ENCODE results near the gene RPL7L1. TPM values are rescaled to one million over a fixed set of nuclear protein-coding genes. Genes with fewer than 3 reads are reported as not detected.
A peak's percentile ranks its signal among the peaks of the same experiment; 100 is the strongest.

Gene RPL7L1
- total RNA-seq, 2 experiments from 2014 or later, result 71.4 to 74.2 TPM

DNA sequence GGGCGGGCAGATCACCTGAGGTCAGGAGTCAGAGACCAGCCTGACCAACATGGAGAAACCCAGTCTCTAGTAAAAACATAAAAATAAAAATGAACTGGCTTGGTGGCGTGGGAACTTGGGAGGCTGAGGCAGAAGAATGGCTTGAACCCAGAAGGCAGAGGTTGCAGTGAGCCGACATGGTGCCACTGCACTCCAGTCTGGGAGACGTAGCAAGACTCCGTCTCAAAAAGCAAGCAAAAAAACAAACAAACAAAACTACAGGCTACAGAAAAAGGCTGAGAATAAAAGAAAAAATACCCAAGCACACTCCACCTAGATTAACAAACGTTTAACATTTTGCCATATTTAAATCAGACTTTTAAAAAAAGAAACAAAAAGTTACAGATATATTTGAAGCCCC lies 42.4 kb downstream of the RPL7L1 start:
- Mint-ChIP-seq H3K9me3 (no peaks in the 10 kb centered on the region), H3K36me3 (ENCODE audit: low read depth) (no peaks in the 10 kb centered on the region), H3K4me1 (no peaks in the 10 kb centered on the region), H3K27ac (no peak overlapping the region), H3K27me3 (peaks cover 2% of the 10 kb centered on the region), H3K4me3 (no peak overlapping the region)
- CTCF ChIA-PET, result no interaction called here
- no peak for DNase-seq
- POLR2A ChIA-PET, result interaction anchor here (1.3 kb wide), 1 partner anchor 8 kb away, joined by 3 read pairs; the partner anchor contains the start of gene CNPY3

DNA sequence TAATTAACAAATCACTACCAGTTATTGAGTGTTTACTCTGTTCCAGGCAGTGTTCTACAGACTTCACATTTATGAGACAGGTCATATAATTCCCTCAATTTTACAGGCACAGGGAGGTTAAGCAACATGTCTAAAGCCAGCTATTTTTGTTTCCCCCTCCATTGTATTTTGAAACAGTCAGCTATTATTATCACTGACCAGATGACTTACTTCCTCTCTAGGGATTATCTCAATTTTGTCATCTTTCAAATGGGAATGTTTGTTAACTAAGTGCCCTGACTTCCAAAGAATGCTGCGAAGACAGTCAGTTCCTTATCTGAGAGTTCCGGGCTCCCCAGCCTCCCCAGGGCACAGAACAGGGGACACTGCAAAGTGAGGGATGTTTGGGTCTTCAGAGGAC lies 44.2 kb downstream of the RPL7L1 start:
- POLR2A ChIA-PET, result no interaction called here
- Mint-ChIP-seq H3K27ac (no peak overlapping the region), H3K4me3 (no peak overlapping the region), H3K4me1 (peaks cover 5% of the 10 kb centered on the region), H3K9me3 (no peaks in the 10 kb centered on the region), H3K27me3 (peaks cover 2% of the 10 kb centered on the region), H3K36me3 (ENCODE audit: low read depth) (no peaks in the 10 kb centered on the region)
- DNase-seq, result no peak
- CTCF ChIA-PET, result no interaction called here

DNA sequence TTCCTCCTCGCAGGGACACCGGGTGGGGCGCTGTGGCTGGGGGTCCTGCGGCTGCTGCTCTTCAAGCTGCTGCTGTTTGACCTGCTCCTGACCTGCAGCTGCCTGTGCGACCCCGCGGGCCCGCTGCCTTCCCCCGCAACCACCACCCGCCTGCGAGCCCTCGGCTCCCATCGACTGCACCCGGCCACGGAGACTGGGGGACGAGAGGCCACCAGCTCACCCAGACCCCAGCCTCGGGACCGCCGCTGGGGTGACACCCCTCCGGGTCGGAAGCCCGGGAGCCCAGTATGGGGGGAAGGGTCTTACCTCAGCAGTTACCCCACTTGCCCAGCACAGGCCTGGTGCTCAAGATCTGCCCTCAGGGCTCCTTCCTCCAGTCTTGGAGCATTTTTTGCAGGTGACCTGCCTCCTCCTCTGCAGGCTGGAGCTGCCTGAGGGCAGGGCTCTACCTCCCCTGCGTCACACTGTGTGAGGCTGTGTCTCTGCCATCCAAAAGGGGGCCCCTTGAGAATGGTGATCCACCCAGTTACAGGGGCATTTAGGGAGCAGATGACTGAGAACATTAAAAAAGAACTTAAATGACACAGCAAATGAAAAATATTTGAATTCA lies 45.9 kb downstream of the RPL7L1 start:
- DNase-seq, result no peak
- Mint-ChIP-seq H3K27me3 (peaks cover 2% of the 10 kb centered on the region), H3K36me3 (ENCODE audit: low read depth) (peaks cover 8% of the 10 kb centered on the region), H3K9me3 (no peaks in the 10 kb centered on the region), H3K4me1 (peaks cover 9% of the 10 kb centered on the region), H3K4me3 (no peak overlapping the region), H3K27ac (no peak overlapping the region)
- CTCF ChIA-PET, result no interaction called here
- POLR2A ChIA-PET, result no interaction called here

DNA sequence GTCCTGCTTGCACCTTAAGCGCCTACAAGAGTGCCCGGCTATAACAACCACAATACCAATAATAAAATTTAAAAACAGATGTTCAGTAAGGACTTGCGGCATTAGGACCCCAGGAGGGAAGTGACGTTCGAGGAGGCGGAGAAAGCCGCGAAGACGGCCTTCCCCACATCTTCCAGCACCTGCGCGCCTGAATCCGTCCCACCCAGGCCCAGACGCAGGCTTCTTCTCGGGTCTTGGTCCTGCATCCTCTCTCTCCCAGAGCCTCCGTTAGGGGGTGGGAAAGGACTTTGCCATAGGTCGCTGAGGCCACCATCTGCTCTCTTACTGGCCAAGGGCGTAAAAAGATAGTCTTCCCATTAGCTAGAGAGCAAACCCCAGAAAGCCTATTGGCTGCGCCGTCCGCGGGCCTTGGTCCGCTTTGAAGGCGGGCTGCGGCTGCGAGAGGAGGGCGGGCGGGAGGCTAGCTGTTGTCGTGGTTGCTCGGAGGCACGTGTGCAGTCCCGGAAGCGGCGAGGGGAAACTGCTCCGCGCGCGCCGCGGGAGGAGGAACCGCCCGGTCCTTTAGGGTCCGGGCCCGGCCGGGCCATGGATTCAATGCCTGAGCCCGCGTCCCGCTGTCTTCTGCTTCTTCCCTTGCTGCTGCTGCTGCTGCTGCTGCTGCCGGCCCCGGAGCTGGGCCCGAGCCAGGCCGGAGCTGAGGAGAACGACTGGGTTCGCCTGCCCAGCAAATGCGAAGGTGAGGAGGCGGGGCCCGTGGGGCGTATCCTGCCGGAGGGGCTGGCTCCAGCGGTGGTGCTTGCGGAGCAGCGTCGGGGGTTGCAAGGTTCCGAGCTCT lies 49.8 kb downstream of the RPL7L1 start, which contains the start of gene CNPY3:
Gene CNPY3, plus strand, starts transcription at position 495 of the 835 bp plus-strand sequence. Its CDS starts 91 bp downstream, at position 586.
- Mint-ChIP-seq H3K4me3 (peak within 1 kb of the TSS; percentile 100), H3K4me1 (peaks cover 36% of the 10 kb centered on the region), H3K27me3 (no peaks in the 10 kb centered on the region), H3K9me3 (no peaks in the 10 kb centered on the region), H3K27ac (peak within 1 kb of the TSS; percentile 94), H3K36me3 (ENCODE audit: low read depth) (peaks cover 31% of the 10 kb centered on the region)
- DNase-seq, result peak; percentile 98
- ChIA-PET CTCF (interaction anchor here (0.6 to 2.3 kb wide), 16 partner anchors 8 to 526 kb away, joined by 3 to 10 read pairs (median 3); partner anchors contain the start of genes CUL7, KLC4, KLHDC3 and MEA1), POLR2A (interaction anchor here (0.6 to 2.9 kb wide), 43 partner anchors 8 to 881 kb away, joined by 3 to 57 read pairs (median 4); partner anchors contain the start of genes BICRAL, CUL7, CUL9 and KLC4)

DNA sequence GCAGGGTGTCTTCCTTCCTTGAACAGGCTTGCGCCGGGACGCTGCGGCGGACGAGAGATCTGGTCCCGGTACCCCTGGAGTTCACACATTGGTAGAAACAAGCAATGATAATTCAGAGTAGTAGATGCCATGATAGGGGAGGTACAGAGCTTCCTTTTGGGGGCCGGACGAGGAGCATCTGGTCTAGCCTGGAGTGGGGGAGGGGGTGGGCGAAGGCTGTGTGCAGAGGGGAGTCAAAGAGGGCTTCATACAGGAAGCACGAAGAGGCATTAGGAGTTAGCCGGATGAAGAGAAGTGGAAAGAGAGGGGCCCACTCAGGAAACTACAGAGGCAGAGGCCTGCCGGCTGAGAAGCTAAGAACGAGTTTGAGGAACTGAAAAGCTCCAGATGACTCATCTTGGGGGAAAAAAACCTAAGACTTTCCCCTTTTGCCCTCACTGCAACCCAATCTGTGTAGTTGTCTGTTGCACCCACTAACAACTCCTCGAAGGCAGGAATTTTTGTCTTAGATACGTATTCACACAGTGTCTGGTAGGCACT lies 50.5 kb downstream of the RPL7L1 start:
- CTCF ChIA-PET, result interaction anchor here (0.8 to 2.3 kb wide), 12 partner anchors 9 to 526 kb away, joined by 3 to 10 read pairs (median 4); partner anchors contain the start of genes CUL7, KLC4, MRPL2 and PPP2R5D
- Mint-ChIP-seq H3K27ac (peak overlapping the region; percentile 94), H3K4me3 (peak overlapping the region; percentile 100), H3K4me1 (peaks cover 36% of the 10 kb centered on the region), H3K27me3 (no peaks in the 10 kb centered on the region), H3K36me3 (ENCODE audit: low read depth) (peaks cover 36% of the 10 kb centered on the region), H3K9me3 (no peaks in the 10 kb centered on the region)
- POLR2A ChIA-PET, result interaction anchor here (0.6 to 2.9 kb wide), 44 partner anchors 9 to 882 kb away, joined by 3 to 57 read pairs (median 4); partner anchors contain the start of genes BICRAL, CUL7, CUL9 and KLC4
- DNase-seq, result peak; percentile 62

DNA sequence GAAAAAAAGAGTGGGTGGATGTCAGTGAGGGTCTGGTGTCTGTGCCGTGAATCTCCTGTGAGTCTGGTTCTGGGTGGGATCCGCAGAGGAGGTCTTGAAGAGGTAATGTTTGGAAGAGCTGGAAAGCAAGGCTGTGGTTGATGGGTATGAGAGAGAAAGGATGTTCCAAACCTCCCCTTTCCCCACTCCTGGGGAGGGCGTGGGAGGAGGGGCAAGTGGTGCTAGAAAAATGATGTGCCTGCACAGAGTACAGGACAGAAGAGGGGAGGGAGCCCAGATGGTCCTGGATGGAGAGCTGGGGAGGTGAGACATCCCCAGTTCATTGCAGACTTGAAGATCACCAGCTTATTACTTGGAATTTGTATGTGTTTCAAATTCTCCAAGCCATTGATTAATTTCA lies 53.0 kb downstream of the RPL7L1 start:
- peaks cover 40% of the 10 kb centered on the region for H3K4me1 Mint-ChIP-seq

DNA sequence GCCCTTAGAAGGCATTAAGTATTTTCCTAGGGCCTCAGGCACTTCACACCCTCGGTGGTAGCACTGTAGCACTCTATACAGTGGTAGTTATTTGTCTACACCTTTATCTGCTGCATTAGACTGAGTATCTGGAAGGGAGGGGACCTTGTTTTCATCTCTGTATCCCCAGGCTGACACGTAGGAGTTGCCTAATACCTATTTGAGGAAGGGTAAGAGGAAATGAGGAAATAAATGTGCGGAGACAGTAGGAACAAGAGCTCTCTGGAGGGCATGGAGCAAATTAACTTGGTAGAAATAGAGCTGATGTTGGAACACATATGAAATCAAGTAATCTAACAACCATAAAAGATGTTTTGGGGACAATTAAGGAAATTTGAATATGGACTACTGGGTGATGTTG lies 53.8 kb downstream of the RPL7L1 start:
- H3K9me3 Mint-ChIP-seq, result no peaks in the 10 kb centered on the region
- CTCF ChIA-PET, result no interaction called here

More for the DNA sequence above, 53.0 kb downstream of the RPL7L1 start:
- no peaks in the 10 kb centered on the region for H3K27me3 Mint-ChIP-seq
- CTCF ChIA-PET, result interaction anchor here (1.4 kb wide), 1 partner anchor 47 kb away, joined by 3 read pairs; the partner anchor contains the start of gene PEX6
- H3K9me3 Mint-ChIP-seq, result no peaks in the 10 kb centered on the region
- H3K27ac Mint-ChIP-seq, result no peak overlapping the region
- no peak for DNase-seq
- H3K36me3 Mint-ChIP-seq (ENCODE audit: low read depth), result peaks cover 55% of the 10 kb centered on the region
- peak overlapping the region; percentile 17 for H3K4me3 Mint-ChIP-seq
- POLR2A ChIA-PET, result no interaction called here

DNA sequence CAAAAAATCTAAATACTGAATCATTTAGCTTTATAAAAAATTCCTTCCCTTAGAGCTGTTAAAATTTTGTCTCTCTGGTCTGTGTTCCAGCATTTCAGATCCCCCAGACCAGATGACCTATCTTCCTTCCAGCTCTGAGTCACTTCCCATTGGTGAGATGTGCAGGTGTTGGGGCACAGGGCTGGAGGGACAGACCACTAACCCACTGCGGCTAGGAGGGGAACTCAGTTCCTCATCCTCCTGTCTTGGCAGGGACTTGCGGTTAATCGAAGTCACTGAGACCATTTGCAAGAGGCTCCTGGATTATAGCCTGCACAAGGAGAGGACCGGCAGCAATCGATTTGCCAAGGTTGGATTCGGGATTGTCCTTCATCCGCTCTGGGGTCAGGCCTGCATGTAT lies 55.9 kb downstream of the RPL7L1 start:
- POLR2A ChIA-PET, result interaction anchor here (0.9 kb wide), 1 partner anchor 11 kb away, joined by 4 read pairs; no protein-coding TSS in a partner anchor
- H3K36me3 Mint-ChIP-seq (ENCODE audit: low read depth), result peaks cover 60% of the 10 kb centered on the region

More for the DNA sequence above, 53.8 kb downstream of the RPL7L1 start:
- Mint-ChIP-seq H3K4me1 (peaks cover 40% of the 10 kb centered on the region), H3K4me3 (no peak overlapping the region), H3K27me3 (no peaks in the 10 kb centered on the region), H3K27ac (no peak overlapping the region), H3K36me3 (ENCODE audit: low read depth) (peaks cover 60% of the 10 kb centered on the region)
- POLR2A ChIA-PET, result interaction anchor here (1.8 kb wide), 1 partner anchor 46 kb away, joined by 5 read pairs; the partner anchor contains the start of gene PEX6
- DNase-seq, result no peak

DNA sequence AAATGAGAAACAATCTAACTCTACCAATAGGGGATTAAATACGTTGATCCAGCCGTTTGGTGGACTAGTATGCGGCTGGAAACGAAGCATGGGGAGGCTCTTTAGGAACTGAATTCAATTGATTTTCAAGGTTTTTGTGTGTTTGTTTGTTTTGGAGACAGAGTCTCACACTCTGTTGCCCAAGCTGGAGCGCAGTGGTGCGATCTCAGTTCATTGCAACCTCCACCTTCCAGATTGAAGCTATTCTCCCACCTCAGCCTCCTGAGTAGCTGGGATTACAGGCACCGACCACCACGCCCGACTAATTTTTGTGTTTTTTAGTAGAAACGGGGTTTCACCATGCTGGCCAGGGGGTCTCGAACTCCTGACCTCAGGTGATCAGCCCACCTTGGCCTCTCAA lies 57.0 kb downstream of the RPL7L1 start:
- Mint-ChIP-seq H3K4me1 (peaks cover 23% of the 10 kb centered on the region), H3K27ac (no peak overlapping the region), H3K36me3 (ENCODE audit: low read depth) (peaks cover 62% of the 10 kb centered on the region), H3K9me3 (no peaks in the 10 kb centered on the region), H3K27me3 (no peaks in the 10 kb centered on the region), H3K4me3 (no peak overlapping the region)
- ChIA-PET CTCF (no interaction called here), POLR2A (no interaction called here)
- no peak for DNase-seq

More for the DNA sequence above, 55.9 kb downstream of the RPL7L1 start:
- no peak overlapping the region for H3K27ac Mint-ChIP-seq
- CTCF ChIA-PET, result interaction anchor here (1.6 kb wide), 1 partner anchor 79 kb away, joined by 3 read pairs; the partner anchor contains the start of gene KLHDC3
- no peak for DNase-seq
- H3K4me3 Mint-ChIP-seq, result no peak overlapping the region
- H3K9me3 Mint-ChIP-seq, result no peaks in the 10 kb centered on the region
- H3K27me3 Mint-ChIP-seq, result no peaks in the 10 kb centered on the region
- peaks cover 31% of the 10 kb centered on the region for H3K4me1 Mint-ChIP-seq

DNA sequence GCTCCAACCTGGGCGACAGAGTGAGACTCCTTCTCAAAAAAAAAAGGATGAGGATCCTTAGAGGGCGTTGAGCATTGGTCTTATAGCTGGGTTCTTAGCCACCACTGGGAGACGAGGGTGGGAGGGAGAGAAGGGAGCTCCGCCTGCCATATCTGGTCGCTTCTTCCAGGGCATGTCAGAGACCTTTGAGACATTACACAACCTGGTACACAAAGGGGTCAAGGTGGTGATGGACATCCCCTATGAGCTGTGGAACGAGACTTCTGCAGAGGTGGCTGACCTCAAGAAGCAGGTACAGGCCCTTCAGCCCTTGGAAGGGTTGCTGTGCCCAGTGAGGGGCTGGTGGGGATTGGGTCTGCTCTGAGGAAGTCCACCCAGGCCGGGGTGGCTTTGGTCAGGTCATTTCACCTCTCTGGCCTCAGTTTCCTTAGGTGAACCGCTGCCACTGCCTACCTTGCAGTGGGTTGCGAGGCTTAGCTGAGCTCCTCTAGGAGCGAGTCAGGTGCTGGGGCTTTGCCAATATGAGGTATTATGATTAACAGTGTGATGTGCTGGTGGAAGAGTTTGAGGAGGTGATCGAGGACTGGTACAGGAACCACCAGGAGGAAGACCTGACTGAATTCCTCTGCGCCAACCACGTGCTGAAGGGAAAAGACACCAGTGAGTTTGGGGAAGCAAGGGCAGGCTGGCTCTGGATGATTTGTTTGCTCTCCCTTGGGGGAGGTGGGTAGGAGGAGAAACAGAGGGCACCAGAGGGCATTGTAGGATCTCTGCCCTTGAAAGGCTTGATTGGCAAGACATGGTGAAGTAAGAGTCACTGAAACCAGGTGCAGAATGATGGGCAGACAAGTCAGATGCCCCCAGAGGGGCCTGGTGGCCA lies 58.4 kb downstream of the RPL7L1 start:
- no peaks in the 10 kb centered on the region for H3K27me3 Mint-ChIP-seq
- H3K4me1 Mint-ChIP-seq, result peaks cover 11% of the 10 kb centered on the region
- H3K36me3 Mint-ChIP-seq (ENCODE audit: low read depth), result peaks cover 53% of the 10 kb centered on the region
- no peaks in the 10 kb centered on the region for H3K9me3 Mint-ChIP-seq
- ChIA-PET POLR2A (interaction anchor here (0.7 kb wide), 1 partner anchor 76 kb away, joined by 3 read pairs; the partner anchor contains the start of gene KLHDC3), CTCF (no interaction called here)
- DNase-seq, result no peak
- no peak overlapping the region for H3K27ac Mint-ChIP-seq
- H3K4me3 Mint-ChIP-seq, result no peak overlapping the region

DNA sequence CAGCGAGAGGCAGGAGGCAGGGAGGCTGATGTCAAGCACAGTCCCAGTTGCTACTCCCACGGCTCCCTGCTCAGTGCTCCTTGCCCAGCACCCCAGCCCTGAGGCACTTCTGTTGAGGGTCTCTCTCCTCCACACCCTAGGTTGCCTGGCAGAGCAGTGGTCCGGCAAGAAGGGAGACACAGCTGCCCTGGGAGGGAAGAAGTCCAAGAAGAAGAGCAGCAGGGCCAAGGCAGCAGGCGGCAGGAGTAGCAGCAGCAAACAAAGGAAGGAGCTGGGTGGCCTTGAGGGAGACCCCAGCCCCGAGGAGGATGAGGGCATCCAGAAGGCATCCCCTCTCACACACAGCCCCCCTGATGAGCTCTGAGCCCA lies 59.0 kb downstream of the RPL7L1 start:
- Mint-ChIP-seq H3K27ac (no peak overlapping the region), H3K27me3 (no peaks in the 10 kb centered on the region), H3K9me3 (no peaks in the 10 kb centered on the region), H3K36me3 (ENCODE audit: low read depth) (peaks cover 49% of the 10 kb centered on the region), H3K4me1 (peaks cover 5% of the 10 kb centered on the region), H3K4me3 (no peak overlapping the region)
- ChIA-PET CTCF (no interaction called here), POLR2A (interaction anchor here (3.2 kb wide), 1 partner anchor 9 kb away, joined by 17 read pairs; the partner anchor contains the start of gene CNPY3)
- DNase-seq, result no peak
